HG03565 (cell line): Measurements from ENCODE around the gene NPRL2.

Experiments
- ATAC-seq: cut with Tn5 transposase; IDR thresholded peaks from one replicate; pipeline ENCODE4 v1.9.1; 2021; ENCODE audit warnings: mild to moderate bottlenecking, moderate library complexity; ENCODE audit not compliant: unreplicated experiment

Gene NPRL2

GRCh38 chr3:50351323-50351697 lies 735 bp upstream of the NPRL2 start:
- ATAC-seq = no peak

GRCh38 chr3:50350213-50350526 lies 405 bp downstream of the NPRL2 start:
- ATAC-seq = no peak

GRCh38 chr3:50347187-50347813 lies 3.3 kb downstream of the NPRL2 start:
- ATAC-seq = no peak

DNA sequence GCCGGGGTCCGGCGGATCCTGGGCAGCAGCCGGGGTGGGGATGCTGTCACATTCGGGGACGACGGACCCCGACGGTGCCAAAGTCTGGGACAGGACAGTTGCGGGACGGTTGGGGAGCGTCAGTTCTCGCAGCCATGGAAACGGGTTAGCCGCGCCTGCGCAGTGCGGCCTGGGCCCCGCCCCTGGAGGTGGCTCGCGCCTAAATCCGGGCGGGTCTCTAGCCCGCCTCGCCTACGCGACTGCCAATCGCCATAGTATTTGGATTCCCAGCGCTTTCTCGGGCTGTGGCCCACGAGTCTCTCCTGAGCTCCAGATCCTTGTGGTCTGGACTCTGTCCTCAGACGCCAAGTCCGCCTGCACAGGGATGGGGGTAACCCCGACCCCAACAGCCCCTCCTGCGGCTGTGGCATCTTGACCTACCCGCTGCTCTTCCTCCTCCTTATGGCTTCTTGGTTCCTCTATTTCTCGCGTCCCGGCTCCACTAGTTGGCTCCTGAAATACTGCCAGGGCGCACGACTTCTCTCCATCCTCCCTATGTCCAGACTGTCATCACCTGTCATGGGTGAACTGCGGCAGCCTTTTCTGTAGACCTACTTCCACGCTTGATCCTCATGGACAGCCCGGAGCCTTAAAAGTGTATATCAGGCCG lies 4.9 kb downstream of the NPRL2 start, which contains the start of gene ZMYND10:
TSS of gene ZMYND10 (minus strand) at position 147 of the 649 bp plus-strand sequence. CDS start 153 bp downstream, outside the sequence.
- ATAC-seq = no peak

- no peak for ATAC-seq
Observed at GRCh38 chr3:50345008-50345407, 5.6 kb downstream of the NPRL2 start.

- ATAC-seq = no peak
Observed at GRCh38 chr3:50342813-50343633, 7.6 kb downstream of the NPRL2 start.

DNA sequence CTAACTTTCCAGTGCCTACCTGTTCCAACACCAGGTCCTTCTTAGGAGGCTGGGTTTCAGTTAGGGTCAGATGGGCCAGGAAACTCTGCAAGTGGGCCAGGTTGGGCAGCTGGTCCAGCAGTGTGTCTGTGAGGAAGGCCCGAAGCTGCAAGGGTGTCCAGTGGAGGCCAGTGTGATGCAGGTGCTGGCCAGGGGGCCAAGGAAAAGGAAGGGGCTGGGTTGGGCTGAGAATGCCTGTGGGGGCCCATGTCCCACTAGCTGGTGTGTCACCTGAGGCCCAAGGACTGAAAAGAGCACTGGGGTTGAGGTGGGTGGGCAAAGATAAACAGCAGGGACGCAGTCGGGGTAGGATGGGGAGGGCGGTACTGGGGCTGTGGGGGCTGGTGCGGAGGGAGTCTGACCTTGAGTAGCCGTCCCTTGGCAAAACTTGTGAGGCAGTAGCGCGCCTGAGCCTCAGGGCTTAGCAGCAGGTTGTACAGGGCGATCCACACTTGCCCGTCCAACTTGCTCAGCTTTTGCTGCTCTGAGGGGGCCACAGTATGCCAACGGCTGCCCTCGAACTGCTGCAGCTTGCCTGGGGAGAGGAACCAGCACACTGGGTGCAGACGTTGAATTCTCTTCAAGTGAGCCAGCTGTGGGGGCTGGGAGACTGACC lies 8.5 kb downstream of the NPRL2 start:
- no peak for ATAC-seq

- no peak for ATAC-seq
Observed at GRCh38 chr3:50341537-50341936, 9.0 kb downstream of the NPRL2 start.

DNA sequence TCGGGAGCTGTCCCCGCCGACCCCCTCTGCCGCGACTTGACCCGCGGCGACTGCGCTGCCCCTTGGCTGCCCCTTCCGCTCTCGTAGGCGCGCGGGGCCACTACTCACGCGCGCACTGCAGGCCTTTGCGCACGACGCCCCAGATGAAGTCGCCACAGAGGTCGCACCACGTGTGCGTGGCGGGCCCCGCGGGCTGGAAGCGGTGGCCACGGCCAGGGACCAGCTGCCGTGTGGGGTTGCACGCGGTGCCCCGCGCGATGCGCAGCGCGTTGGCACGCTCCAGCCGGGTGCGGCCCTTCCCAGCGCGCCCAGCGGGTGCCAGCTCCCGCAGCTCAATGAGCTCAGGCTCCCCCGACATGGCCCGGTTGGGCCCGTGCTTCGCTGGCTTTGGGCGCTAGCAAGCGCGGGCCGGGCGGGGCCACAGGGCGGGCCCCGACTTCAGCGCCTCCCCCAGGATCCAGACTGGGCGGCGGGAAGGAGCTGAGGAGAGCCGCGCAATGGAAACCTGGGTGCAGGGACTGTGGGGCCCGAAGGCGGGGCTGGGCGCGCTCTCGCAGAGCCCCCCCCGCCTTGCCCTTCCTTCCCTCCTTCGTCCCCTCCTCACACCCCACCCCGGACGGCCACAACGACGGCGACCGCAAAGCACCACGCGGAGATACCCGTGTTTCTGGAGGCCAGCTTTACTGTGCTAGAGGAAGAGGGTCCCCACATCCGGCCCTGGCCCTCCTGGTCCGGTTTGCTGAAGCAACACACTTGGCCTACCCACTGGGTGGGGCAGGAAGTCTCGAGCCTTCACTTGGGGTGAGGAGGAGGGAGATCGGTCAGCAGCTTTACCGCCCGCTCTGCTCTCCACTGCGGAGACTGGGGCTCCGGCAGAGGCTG lies 9.9 kb downstream of the NPRL2 start, which contains the start of gene RASSF1:
TSS of gene RASSF1 (minus strand) at position 389 of the 882 bp plus-strand sequence. CDS start at position 358, 31 bp downstream.
- ATAC-seq = no peak

GRCh38 chr3:50340147-50340447 lies 10.5 kb downstream of the NPRL2 start:
- no peak for ATAC-seq

DNA sequence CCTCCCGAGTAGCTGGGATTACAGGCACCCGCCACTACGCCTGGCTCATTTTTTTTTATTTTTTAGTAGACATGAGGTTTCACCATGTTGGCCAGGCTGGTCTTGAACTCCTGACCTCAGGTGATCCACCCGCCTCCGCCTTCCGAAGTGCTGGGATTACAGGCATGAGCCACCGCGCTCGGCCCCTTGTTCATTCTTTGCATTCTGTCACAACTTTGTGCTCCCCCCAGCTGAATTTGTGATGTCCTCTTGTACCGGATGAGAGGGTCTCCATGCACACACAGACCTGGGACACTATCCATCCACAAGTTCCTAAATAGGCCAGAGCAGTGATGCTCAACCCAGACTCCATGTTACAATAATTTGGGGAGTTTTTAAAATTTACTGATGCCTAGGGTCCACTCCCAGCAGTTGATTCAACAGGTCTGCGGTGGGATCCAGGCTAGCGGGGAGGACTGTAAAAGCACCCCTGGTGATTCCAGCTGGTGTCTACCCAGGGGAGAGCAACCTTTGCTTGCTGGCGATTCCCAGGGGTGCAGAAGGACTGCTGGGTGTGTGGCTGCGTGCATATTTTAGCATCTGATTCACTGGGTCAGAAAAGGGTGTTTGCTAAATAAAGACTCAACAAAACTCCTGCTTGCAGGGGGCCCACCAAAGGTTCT lies 11.0 kb downstream of the NPRL2 start:
- ATAC-seq = no peak

- no peak for ATAC-seq
Observed at GRCh38 chr3:50338965-50339364, 11.6 kb downstream of the NPRL2 start.

- peak; percentile 68 for ATAC-seq
Observed at GRCh38 chr3:50337175-50337861, 13.3 kb downstream of the NPRL2 start.

- ATAC-seq = peak; percentile 3
Observed at GRCh38 chr3:50336452-50337174, 14.0 kb downstream of the NPRL2 start.

DNA sequence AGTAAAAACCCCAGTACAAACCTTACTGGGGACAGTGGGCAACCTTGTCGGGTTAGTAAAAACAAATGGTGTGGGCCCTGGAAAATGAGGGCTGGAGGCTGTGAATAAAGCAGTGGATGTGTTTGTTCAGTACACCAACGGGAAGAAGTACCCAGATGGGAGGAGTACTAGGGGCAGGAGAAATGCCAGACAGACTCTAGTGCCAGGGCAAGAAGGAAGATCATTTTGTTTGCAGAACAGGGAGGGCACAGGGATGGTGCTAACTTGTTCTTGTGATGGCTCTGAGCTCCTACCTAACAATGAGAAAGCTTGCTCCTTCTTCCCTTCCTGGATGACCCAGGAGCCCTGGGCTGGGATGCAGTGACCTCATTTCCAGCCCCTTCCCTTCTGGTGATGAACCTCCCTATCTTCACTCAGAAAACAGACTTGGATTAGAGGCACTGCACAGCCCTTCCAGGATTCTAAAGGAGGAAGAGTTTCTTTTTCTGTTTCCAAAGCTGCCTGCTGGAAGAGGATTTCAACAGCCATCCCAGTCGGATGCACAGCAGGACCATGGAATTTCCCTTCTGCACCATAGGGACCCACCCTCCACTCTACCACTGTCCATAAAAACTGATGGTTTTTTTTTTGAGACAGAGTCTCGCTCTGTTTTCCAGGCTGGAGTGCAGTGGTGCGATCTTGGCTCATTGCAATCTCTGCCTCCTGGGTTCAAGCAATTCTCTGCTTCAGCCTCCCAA lies 16.1 kb downstream of the NPRL2 start:
- ATAC-seq = no peak

DNA sequence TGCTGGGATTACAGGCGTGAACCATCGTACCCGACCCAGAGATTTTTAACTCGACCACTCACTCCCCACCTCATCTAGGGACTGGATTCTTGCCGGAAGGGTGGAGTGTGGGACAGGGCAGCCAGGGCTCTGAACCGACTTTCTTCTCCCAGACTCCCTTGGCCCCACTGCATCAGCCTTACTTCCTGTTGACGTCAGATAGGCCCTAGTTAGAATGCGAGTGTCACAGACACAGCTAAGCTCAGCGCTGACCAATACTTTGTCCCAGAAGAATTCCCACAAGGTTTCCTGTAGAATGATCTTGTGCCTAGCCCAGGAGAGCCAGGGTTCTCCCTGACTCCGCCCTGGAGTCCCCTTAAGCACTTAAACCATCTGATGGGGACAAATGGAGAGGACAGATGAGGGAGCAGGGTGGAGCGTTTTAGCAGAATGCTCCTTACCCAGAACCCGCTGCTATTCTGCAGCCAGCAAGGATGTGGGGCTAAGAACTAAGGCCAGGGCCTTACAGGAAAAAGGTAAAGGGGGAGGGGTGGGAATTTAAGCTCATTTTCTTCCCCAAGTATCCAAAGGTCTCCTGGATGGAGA lies 16.7 kb downstream of the NPRL2 start:
- ATAC-seq = no peak

DNA sequence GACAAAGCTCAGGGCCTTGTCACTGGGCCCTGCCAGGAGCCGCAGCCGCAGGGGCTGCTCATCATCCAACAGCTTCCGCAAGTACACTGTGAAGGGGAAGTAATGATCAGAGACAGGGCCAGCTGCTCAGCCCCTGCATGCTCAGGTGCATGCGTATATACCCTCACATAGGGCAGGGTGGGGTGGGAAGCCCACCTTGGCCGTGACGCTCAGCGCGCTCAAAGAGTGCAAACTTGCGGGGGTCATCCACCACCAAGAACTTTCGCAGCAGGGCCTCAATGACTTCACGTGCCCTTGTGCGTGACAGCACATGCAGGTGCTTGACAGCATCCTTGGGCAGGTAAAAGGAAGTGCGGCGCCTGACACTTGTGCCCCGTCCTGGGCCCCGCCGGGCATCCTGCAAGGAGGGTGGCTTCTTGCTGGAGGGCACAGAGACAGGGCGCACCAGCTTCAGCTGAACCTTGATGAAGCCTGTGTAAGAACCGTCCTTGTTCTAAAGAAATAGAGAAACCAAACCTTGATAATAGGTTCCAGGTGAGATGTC lies 19.1 kb downstream of the NPRL2 start:
- ATAC-seq = no peak
